NB4 (cell line): Measurements from ENCODE around the gene DCN.

Experiments used
- DNase-seq: peaks from one replicate; pipeline ENCODE4 v3.0.0; 2010; ENCODE audit warnings: low read depth
- H3K4me3 ChIP-seq: one replicate; pipeline ENCODE4 v1.5.1; 2011; ENCODE audit warnings: mild to moderate bottlenecking, low read depth, low read length, moderate library complexity
- MYC ChIP-seq: IDR thresholded peaks from 2 replicates; pipeline ENCODE4 v1.6.1; 2011; ENCODE audit warnings: low read depth, low read length
- POLR2A ChIP-seq: IDR thresholded peaks from 2 replicates; pipeline ENCODE4 v1.6.1; 2011; ENCODE audit warnings: mild to moderate bottlenecking; ENCODE audit not compliant: insufficient read length; ENCODE audit errors: extremely low read depth
- TF ChIP-seq, protein P1 (sequence below): IDR thresholded peaks from 2 replicates; pipeline ENCODE4 v1.6.1; 2011; ENCODE audit warnings: low read depth, low read length
- TF ChIP-seq, protein P2 (sequence below): IDR thresholded peaks from one replicate; pipeline ENCODE4 v1.5.1; 2012; ENCODE audit warnings: low read depth, low read length

Gene DCN

DNA sequence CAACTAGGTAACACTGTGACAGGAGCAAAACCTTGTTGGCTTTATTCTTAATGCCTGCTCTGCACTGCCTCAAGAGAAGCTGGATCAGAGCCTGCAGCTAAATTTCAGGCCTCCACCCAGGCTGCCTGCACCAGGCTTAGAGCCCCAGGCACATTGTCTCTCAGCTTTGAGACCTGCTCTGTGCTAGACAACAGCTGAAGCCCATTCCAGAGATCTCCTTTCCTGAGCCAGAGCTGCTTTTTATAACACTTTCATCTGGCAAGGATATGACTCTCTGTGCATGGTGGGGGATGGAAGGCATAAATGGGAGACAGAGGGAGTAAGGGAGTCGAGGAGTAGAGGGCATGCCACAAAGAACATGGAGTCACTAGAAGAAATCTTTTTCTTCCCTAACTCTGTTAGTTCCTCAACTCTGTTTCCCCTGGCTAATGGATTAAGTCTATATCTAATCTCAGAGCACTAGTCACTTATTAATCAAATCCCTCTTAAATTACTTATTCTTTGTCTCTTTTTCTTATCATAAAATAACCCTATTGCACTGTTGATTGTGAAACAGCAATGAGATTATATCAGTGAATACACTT lies 44.2 kb downstream of the DCN start:
- H3K4me3 ChIP-seq, result no peak overlapping the region
- TF ChIP-seq POLR2A (no peak), MYC (no peak)
- TF ChIP-seq, protein P1, sequence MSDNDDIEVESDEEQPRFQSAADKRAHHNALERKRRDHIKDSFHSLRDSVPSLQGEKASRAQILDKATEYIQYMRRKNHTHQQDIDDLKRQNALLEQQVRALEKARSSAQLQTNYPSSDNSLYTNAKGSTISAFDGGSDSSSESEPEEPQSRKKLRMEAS, result no peak
- TF ChIP-seq, protein P2, sequence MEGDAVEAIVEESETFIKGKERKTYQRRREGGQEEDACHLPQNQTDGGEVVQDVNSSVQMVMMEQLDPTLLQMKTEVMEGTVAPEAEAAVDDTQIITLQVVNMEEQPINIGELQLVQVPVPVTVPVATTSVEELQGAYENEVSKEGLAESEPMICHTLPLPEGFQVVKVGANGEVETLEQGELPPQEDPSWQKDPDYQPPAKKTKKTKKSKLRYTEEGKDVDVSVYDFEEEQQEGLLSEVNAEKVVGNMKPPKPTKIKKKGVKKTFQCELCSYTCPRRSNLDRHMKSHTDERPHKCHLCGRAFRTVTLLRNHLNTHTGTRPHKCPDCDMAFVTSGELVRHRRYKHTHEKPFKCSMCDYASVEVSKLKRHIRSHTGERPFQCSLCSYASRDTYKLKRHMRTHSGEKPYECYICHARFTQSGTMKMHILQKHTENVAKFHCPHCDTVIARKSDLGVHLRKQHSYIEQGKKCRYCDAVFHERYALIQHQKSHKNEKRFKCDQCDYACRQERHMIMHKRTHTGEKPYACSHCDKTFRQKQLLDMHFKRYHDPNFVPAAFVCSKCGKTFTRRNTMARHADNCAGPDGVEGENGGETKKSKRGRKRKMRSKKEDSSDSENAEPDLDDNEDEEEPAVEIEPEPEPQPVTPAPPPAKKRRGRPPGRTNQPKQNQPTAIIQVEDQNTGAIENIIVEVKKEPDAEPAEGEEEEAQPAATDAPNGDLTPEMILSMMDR, result no peak
- DNase-seq, result no peak

DNA sequence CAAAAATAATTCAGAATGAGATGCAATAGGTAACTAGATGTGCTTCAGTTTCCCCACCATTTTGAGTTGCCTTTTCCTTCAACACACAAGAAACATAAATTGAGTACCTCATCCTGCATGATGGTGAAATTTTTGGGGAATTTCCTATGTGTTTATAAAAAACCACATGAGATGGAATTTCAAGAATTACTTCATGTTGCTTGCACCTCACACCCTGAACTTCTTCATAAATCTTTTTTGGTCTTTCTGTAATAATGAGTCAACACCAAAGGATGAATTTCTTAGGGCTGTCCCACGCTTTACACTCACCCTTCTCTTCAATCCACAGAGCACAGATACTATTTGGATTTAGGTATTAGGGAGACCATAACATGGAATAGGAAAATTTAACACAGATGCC lies 48.7 kb downstream of the DCN start:
- no peak for DNase-seq
- TF ChIP-seq MYC (no peak), POLR2A (no peak)
- TF ChIP-seq, protein P1, result no peak
- TF ChIP-seq, protein P2, result no peak
- no peak overlapping the region for H3K4me3 ChIP-seq

DNA sequence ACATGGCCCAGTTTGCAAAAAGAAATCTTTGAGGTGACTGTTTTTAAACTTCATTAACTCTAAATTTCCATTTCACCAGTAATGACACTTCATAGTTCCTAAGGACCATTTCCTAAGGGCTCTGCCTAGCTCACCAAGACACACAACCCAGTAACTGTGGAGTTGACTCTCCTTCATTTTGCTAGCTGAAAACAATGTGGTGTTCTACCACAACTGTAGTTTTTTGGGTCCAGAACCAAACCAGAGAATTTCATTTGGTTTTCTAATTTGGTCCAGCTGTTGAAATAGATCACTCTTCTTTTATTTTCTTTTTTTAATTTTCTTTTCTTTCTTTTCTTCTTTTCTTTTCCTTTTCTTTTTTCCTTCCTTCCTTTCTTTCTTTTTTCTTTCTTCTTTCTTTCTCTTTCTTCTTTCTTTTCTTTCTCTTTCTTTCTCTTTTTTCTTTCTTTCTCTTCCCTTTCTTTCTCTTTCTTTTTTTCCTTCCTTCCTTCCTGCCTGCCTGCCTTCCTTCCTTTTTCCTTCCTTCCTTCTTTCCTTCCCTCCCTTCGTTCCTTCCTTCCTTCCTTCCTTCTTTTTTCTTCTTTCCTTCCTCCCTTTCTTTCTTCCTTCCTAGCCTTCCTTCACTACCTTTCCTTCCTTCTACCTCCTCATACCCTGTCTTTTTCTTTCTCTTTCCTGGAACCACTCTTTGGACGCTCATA lies 52.8 kb downstream of the DCN start:
- no peak for DNase-seq
- H3K4me3 ChIP-seq, result no peak overlapping the region
- no peak for TF ChIP-seq POLR2A

DNA sequence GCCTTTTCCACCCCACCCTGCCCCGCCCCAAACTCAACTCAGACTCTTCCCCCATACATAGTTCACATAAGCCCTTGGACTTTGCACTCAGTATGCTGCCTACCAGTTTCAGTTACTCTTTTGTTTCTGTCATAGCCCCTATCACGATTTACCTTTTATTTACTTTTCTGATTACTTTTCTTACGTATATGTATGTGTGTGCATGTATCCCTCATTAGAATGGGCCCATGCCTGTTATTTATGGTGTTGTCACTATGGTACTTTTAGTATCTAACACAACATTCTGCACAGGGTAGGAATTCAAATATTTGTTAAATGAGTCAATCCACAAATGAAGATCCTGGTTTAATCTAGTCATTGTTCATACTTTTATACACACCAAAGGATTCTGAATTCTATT lies 54.9 kb downstream of the DCN start:
- no peak for DNase-seq

DNA sequence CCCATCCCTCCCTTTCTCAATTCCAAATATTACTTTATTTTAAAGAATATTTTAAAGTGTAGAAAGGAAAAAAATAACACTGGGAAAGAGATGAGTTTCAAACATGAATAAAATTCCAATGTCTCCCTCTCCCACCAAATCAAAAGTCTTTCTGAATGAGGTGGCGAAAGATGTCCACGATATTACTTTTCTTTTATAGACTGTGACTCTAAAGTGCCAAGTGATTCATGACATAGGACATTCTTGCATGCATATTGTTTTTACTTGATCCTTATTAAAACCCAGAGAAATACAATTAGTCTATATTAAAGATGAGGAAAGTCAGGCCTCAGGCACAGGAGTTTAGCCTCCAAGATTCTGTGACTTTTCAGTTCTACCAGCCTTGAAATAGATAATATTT lies 55.3 kb downstream of the DCN start:
- no peak for DNase-seq
- no peak overlapping the region for H3K4me3 ChIP-seq
- TF ChIP-seq, protein P2, result no peak

More for the DNA sequence above, 54.9 kb downstream of the DCN start:
- TF ChIP-seq POLR2A, result no peak
- no peak for TF ChIP-seq MYC
- TF ChIP-seq, protein P2, result no peak
- TF ChIP-seq, protein P1, result no peak
- H3K4me3 ChIP-seq, result no peak overlapping the region

DNA sequence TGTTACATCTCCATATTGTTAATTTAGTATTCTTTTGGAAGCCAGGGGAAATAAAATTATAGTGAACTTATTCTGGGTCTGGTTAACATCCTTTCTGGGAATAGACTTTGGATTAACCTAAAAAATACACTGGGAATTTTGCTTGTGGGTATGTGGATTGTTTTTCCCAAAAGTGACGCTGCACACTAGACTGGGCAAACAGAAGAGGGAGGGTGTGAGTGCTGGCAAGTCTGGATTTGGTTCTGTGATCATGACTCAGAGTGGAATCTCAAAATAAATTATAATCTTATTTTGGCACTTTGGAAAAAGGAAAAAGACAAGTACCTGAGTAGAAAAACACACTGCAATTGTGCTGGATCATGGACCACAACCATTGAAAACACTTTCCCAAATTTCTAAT lies 56.1 kb downstream of the DCN start:
- TF ChIP-seq, protein P2, result no peak
- TF ChIP-seq, protein P1, result no peak
- TF ChIP-seq POLR2A (no peak), MYC (no peak)
- H3K4me3 ChIP-seq, result no peak overlapping the region
- DNase-seq, result no peak
